Measurements from ENCODE around the gene RASA3. TPM values are rescaled to one million over a fixed set of nuclear protein-coding genes. Genes with fewer than 3 reads are reported as not detected.

Gene RASA3
- total RNA-seq, 1 donor from 2014 or later: 25.4 TPM

- H3K36me3 ChIP-seq (ENCODE audit: control insufficient read depth, insufficient read depth, low read length): peaks cover 3% of the 10 kb centered on the region
- DNase-seq (ENCODE audit: low read depth): no peak
- TF ChIP-seq CTCF (IDR thresholded peaks at IDR 0.05; ENCODE audit: insufficient read depth, low read length, poor library complexity, severe bottlenecking): no peak
- H3K4me3 ChIP-seq (ENCODE audit: low read depth, low read length): no peak overlapping the region
- H3K27me3 ChIP-seq (ENCODE audit: control insufficient read depth, insufficient read depth, low read length): no peaks in the 10 kb centered on the region
These were observed 153.5 kb downstream of the RASA3 start for GRCh38 chr13:113978741-113979481.

GRCh38 chr13:113977976-113978375 lies 154.4 kb downstream of the RASA3 start:
- TF ChIP-seq CTCF (IDR thresholded peaks at IDR 0.05; ENCODE audit: insufficient read depth, low read length, poor library complexity, severe bottlenecking): no peak
- no peaks in the 10 kb centered on the region for H3K27me3 ChIP-seq (ENCODE audit: control insufficient read depth, insufficient read depth, low read length)
- peaks cover 3% of the 10 kb centered on the region for H3K36me3 ChIP-seq (ENCODE audit: control insufficient read depth, insufficient read depth, low read length)
- no peak overlapping the region for H3K4me3 ChIP-seq (ENCODE audit: low read depth, low read length)
- DNase-seq (ENCODE audit: low read depth): no peak

GRCh38 chr13:113976711-113977684 lies 155.4 kb downstream of the RASA3 start:
- Histone ChIP-seq H3K4me3 (ENCODE audit: low read depth, low read length) (no peak overlapping the region), H3K36me3 (ENCODE audit: control insufficient read depth, insufficient read depth, low read length) (peaks cover 3% of the 10 kb centered on the region), H3K27me3 (ENCODE audit: control insufficient read depth, insufficient read depth, low read length) (no peaks in the 10 kb centered on the region)
- TF ChIP-seq CTCF (IDR thresholded peaks at IDR 0.05; ENCODE audit: insufficient read depth, low read length, poor library complexity, severe bottlenecking): no peak
- DNase-seq (ENCODE audit: low read depth): peak; percentile 37

GRCh38 chr13:113975416-113975815 lies 157.0 kb downstream of the RASA3 start:
- Histone ChIP-seq H3K27me3 (ENCODE audit: control insufficient read depth, insufficient read depth, low read length) (no peaks in the 10 kb centered on the region), H3K36me3 (ENCODE audit: control insufficient read depth, insufficient read depth, low read length) (peaks cover 2% of the 10 kb centered on the region), H3K4me3 (ENCODE audit: low read depth, low read length) (no peak overlapping the region)
- TF ChIP-seq CTCF (IDR thresholded peaks at IDR 0.05; ENCODE audit: insufficient read depth, low read length, poor library complexity, severe bottlenecking): no peak
- DNase-seq (ENCODE audit: low read depth): no peak

- TF ChIP-seq CTCF (IDR thresholded peaks at IDR 0.05; ENCODE audit: insufficient read depth, low read length, poor library complexity, severe bottlenecking): no peak
- Histone ChIP-seq H3K4me3 (ENCODE audit: low read depth, low read length) (no peak overlapping the region), H3K27me3 (ENCODE audit: control insufficient read depth, insufficient read depth, low read length) (no peaks in the 10 kb centered on the region), H3K36me3 (ENCODE audit: control insufficient read depth, insufficient read depth, low read length) (peaks cover 2% of the 10 kb centered on the region)
- no peak for DNase-seq (ENCODE audit: low read depth)
These were observed 157.8 kb downstream of the RASA3 start for GRCh38 chr13:113974304-113975281.
